MM.1S (cell line): ENCODE results near the gene PPA1.
"Not testable (repeated sequence)": the region's sequence is repeated elsewhere in the genome, so short reads cannot be mapped to it uniquely, and the experiment has no call there.

Source experiments
- DNase-seq: peaks from one replicate; pipeline ENCODE4 v3.0.0-alpha.2; 2015
- H2AFZ ChIP-seq: fragments of 300-600 bp; sonication (generic); 2 replicates; pipeline ENCODE4 v1.6.0; 2016; ENCODE audit warnings: antibody characterized with exemption, low read length
- H3F3A ChIP-seq: fragments of 300-600 bp; sonication (generic); 2 replicates; pipeline ENCODE4 v1.6.1; 2016; ENCODE audit warnings: mild to moderate bottlenecking, antibody characterized with exemption, low read length, moderate library complexity, mixed read lengths; ENCODE audit not compliant: insufficient read depth
- H3K27ac ChIP-seq: fragments of 300-600 bp; sonication (generic); 2 replicates; pipeline ENCODE4 v1.5.1; 2016; ENCODE audit warnings: mild to moderate bottlenecking, low read length
- H3K27me3 ChIP-seq: fragments of 300-600 bp; sonication (generic); replicated peaks from 2 replicates; pipeline ENCODE4 v1.6.0; 2016; ENCODE audit warnings: low read length; ENCODE audit not compliant: insufficient read depth
- H3K36me3 ChIP-seq: fragments of 300-600 bp; sonication (generic); replicated peaks from 2 replicates; pipeline ENCODE4 v1.6.1; 2016; ENCODE audit warnings: mild to moderate bottlenecking, low read length, mixed read lengths; ENCODE audit not compliant: insufficient read depth
- H3K4me1 ChIP-seq: fragments of 300-600 bp; sonication (generic); 2 replicates; pipeline ENCODE4 v1.6.1; 2016; ENCODE audit warnings: low read length, mixed read lengths
- H3K4me2 ChIP-seq: fragments of 300-600 bp; sonication (generic); 2 replicates; pipeline ENCODE4 v1.6.0; 2016; ENCODE audit warnings: low read depth, low read length
- H3K4me3 ChIP-seq: fragments of 300-600 bp; sonication (generic); 2 replicates; pipeline ENCODE4 v1.5.1; 2016; ENCODE audit warnings: low read length, mixed read lengths
- H3K79me2 ChIP-seq: fragments of 300-600 bp; sonication (generic); 2 replicates; pipeline ENCODE4 v1.6.1; 2016; ENCODE audit warnings: mixed run types, low read length, mixed read lengths
- H3K9ac ChIP-seq: fragments of 300-600 bp; sonication (generic); 2 replicates; pipeline ENCODE4 v1.6.1; 2016; ENCODE audit warnings: low read length, mixed read lengths
- H3K9me2 ChIP-seq: fragments of 300-600 bp; sonication (generic); replicated peaks from 2 replicates; pipeline ENCODE4 v1.6.1; 2016; ENCODE audit warnings: mild to moderate bottlenecking, low read length, mixed read lengths; ENCODE audit not compliant: insufficient read depth
- H3K9me3 ChIP-seq: fragments of 300-600 bp; sonication (generic); replicated peaks from 2 replicates; pipeline ENCODE4 v1.6.1; 2016; ENCODE audit warnings: mild to moderate bottlenecking, low read length, mixed read lengths; ENCODE audit not compliant: insufficient read depth
- H4K20me1 ChIP-seq: fragments of 300-600 bp; sonication (generic); 2 replicates; pipeline ENCODE4 v1.6.1; 2016; ENCODE audit warnings: mild to moderate bottlenecking, low read length, moderate library complexity, mixed read lengths; ENCODE audit not compliant: insufficient read depth
- CTCF ChIP-seq: fragments of 300-600 bp; sonication (generic); IDR thresholded peaks from 2 replicates; pipeline ENCODE4 v1.5.1; 2016; ENCODE audit warnings: antibody characterized with exemption, low read length, mixed read lengths
- EZH2 ChIP-seq: fragments of 300-600 bp; sonication (generic); optimal IDR thresholded peaks from 2 replicates; pipeline ENCODE3; 2017; ENCODE audit warnings: low read depth, mild to moderate bottlenecking, antibody characterized with exemption, low read length, mixed read lengths
- EZH2phosphoT487 ChIP-seq: fragments of 300-600 bp; sonication (generic); IDR thresholded peaks from 2 replicates; pipeline ENCODE4 v1.6.1; 2018; ENCODE audit warnings: antibody characterized with exemption, low read length

PPA1 gene

GRCh38 chr10:70183304-70183703 lies 49.9 kb downstream of the PPA1 start:
- no peaks in the 10 kb centered on the region for H3K27me3 ChIP-seq

GRCh38 chr10:70179209-70179608 lies 54.0 kb downstream of the PPA1 start:
- not testable (repeated sequence) for H3K9me3 ChIP-seq, H3K4me2 ChIP-seq, H3K9me2 ChIP-seq, H3K79me2 ChIP-seq, H3K4me3 ChIP-seq, DNase-seq, H3K27ac ChIP-seq, H3K9ac ChIP-seq, H3K36me3 ChIP-seq, H3K27me3 ChIP-seq, H3F3A ChIP-seq, H4K20me1 ChIP-seq, H3K4me1 ChIP-seq, H2AFZ ChIP-seq

More at GRCh38 chr10:70183304-70183703, 49.9 kb downstream of the PPA1 start:
- no peak for DNase-seq
- H3K79me2 ChIP-seq: no peaks in the 10 kb centered on the region
- no peaks in the 10 kb centered on the region for H3K9me2 ChIP-seq
- TF ChIP-seq EZH2 (no peak), CTCF (no peak), EZH2phosphoT487 (no peak)
- no peaks in the 10 kb centered on the region for H3K9me3 ChIP-seq
- H3K27ac ChIP-seq: no peak overlapping the region
- H3K9ac ChIP-seq: no peak overlapping the region
- H3K36me3 ChIP-seq: no peaks in the 10 kb centered on the region
- no peaks in the 10 kb centered on the region for H4K20me1 ChIP-seq
- H3K4me3 ChIP-seq: no peak overlapping the region
- no peak overlapping the region for H3K4me2 ChIP-seq
- no peaks in the 10 kb centered on the region for H3F3A ChIP-seq
- H2AFZ ChIP-seq: no peak overlapping the region
- H3K4me1 ChIP-seq: no peaks in the 10 kb centered on the region

GRCh38 chr10:70178139-70178725 lies 55.0 kb downstream of the PPA1 start:
- H3K36me3 ChIP-seq: no peaks in the 10 kb centered on the region

More at GRCh38 chr10:70178139-70178725, 55.0 kb downstream of the PPA1 start:
- no peaks in the 10 kb centered on the region for H3K9me2 ChIP-seq
- no peaks in the 10 kb centered on the region for H3K9me3 ChIP-seq
- TF ChIP-seq CTCF: no peak
- TF ChIP-seq EZH2phosphoT487: no peak
- peaks cover 8% of the 10 kb centered on the region; the same call in 1 of the 2 replicates for H3F3A ChIP-seq
- H3K9ac ChIP-seq: no peak overlapping the region
- no peak for DNase-seq
- no peaks in the 10 kb centered on the region for H3K79me2 ChIP-seq
- no peak overlapping the region for H2AFZ ChIP-seq
- H4K20me1 ChIP-seq: no peaks in the 10 kb centered on the region
- no peaks in the 10 kb centered on the region for H3K27me3 ChIP-seq
- no peak overlapping the region for H3K4me2 ChIP-seq
- peaks cover 8% of the 10 kb centered on the region; the same call in 1 of the 2 replicates for H3K4me1 ChIP-seq
- no peak overlapping the region for H3K4me3 ChIP-seq
- H3K27ac ChIP-seq: no peak overlapping the region
